ENCODE data around the gene DFFB. TPM values are rescaled to one million over a fixed set of nuclear protein-coding genes. Genes with fewer than 3 reads are reported as not detected.

The DFFB gene
- total RNA-seq, 2 experiments from 2014 or later: 7.2 to 8.4 TPM

Other genes with a start within 250 kb of the DFFB start
- gene MEGF6, start 246.0 kb upstream of the DFFB start, total RNA-seq: 1 to 10 TPM; 2.6 to 4.5 TPM
- 1 to 10 TPM; 6.7 to 7.2 TPM for gene TPRG1L, start 232.5 kb upstream of the DFFB start, total RNA-seq
- gene WRAP73, start 207.4 kb upstream of the DFFB start, total RNA-seq: 10 to 100 TPM; 26.3 to 28.9 TPM
- gene TP73, start 205.0 kb upstream of the DFFB start, total RNA-seq: under 1 TPM; 0.32 to 0.40 TPM
- not detected for gene CCDC27, start 105.0 kb upstream of the DFFB start, total RNA-seq
- gene SMIM1, start 84.7 kb upstream of the DFFB start, total RNA-seq: 1 to 10 TPM; 3.0 to 4.2 TPM
- 10 to 100 TPM; 34.8 to 38.7 TPM for gene LRRC47, start 61.0 kb upstream of the DFFB start, total RNA-seq
- gene CEP104, start 265 bp upstream of the DFFB start, total RNA-seq: 10 to 100 TPM; 33.6 to 35.5 TPM
- 10 to 100 TPM; 39.8 to 49.4 TPM for gene C1orf174, start 42.8 kb downstream of the DFFB start, total RNA-seq